HG02623 (cell line): ENCODE results near the gene MYO1F.
"Not testable (repeated sequence)": the region's sequence is repeated elsewhere in the genome, so short reads cannot be mapped to it uniquely, and the experiment has no call there.

Experiments
- ATAC-seq: cut with Tn5 transposase; IDR thresholded peaks from one replicate; pipeline ENCODE4 v1.9.1; 2021; ENCODE audit warnings: moderate library complexity; ENCODE audit not compliant: unreplicated experiment

MYO1F gene

GRCh38 chr19:8519388-8519787, 57.9 kb downstream of the MYO1F start:
- no peak for ATAC-seq

GRCh38 chr19:8518536-8518935, 58.7 kb downstream of the MYO1F start:
- no peak for ATAC-seq

GRCh38 chr19:8517551-8518442, 59.4 kb downstream of the MYO1F start:
- ATAC-seq: no peak

- ATAC-seq: no peak
Observed at GRCh38 chr19:8515317-8515716, 61.9 kb downstream of the MYO1F start.

GRCh38 chr19:8514505-8515009, 62.7 kb downstream of the MYO1F start:
- ATAC-seq: not testable (repeated sequence)

- ATAC-seq: peak; percentile 86
Observed at GRCh38 chr19:8513687-8514504, 63.3 kb downstream of the MYO1F start, which contains the start of gene ZNF414. Gene ZNF414 (minus strand): TSS chr19:8514167. CDS start chr19:8514046, 121 bp downstream.

- ATAC-seq: no peak
Observed at GRCh38 chr19:8513036-8513686, 64.1 kb downstream of the MYO1F start.

- no peak for ATAC-seq
Observed at GRCh38 chr19:8512115-8512967, 64.9 kb downstream of the MYO1F start.

- ATAC-seq: no peak
Observed at GRCh38 chr19:8511573-8512101, 65.6 kb downstream of the MYO1F start.

GRCh38 chr19:8510589-8511115, 66.6 kb downstream of the MYO1F start:
- ATAC-seq: no peak

- no peak for ATAC-seq
Observed at GRCh38 chr19:8506402-8506957, 70.8 kb downstream of the MYO1F start.

GRCh38 chr19:8505680-8506401, 71.4 kb downstream of the MYO1F start:
- no peak for ATAC-seq

- no peak for ATAC-seq
Observed at GRCh38 chr19:8504919-8505318, 72.3 kb downstream of the MYO1F start.

GRCh38 chr19:8504171-8504570, 73.1 kb downstream of the MYO1F start:
- no peak for ATAC-seq

- no peak for ATAC-seq
Observed at GRCh38 chr19:8503510-8503909, 73.7 kb downstream of the MYO1F start.

- ATAC-seq: no peak
Observed at GRCh38 chr19:8501981-8502380, 75.3 kb downstream of the MYO1F start.

GRCh38 chr19:8501516-8501915, 75.7 kb downstream of the MYO1F start:
- ATAC-seq: no peak

GRCh38 chr19:8500158-8500557, 77.1 kb downstream of the MYO1F start:
- no peak for ATAC-seq
